Muscle of leg (tissue), 11 donors: ENCODE data around the gene PDE11A. TPM values are rescaled to one million over a fixed set of nuclear protein-coding genes. Genes with fewer than 3 reads are reported as not detected.

ENCODE experiments used
- DNase-seq: peaks from one replicate; pipeline ENCODE4 v3.0.0; 2013
- H3K27ac ChIP-seq: one replicate; pipeline ENCODE4 v1.5.1; 2013; ENCODE audit warnings: mild to moderate bottlenecking, low read length, control low read depth
- H3K27me3 ChIP-seq: one replicate; pipeline ENCODE4 v1.6.1; 2013; ENCODE audit warnings: low read length; ENCODE audit not compliant: control insufficient read depth, insufficient read depth
- H3K36me3 ChIP-seq: one replicate; pipeline ENCODE4 v1.6.1; 2013; ENCODE audit warnings: low read length; ENCODE audit not compliant: control insufficient read depth, insufficient read depth
- H3K4me1 ChIP-seq: one replicate; pipeline ENCODE4 v1.6.1; 2013; ENCODE audit warnings: low read length; ENCODE audit not compliant: control insufficient read depth, insufficient read depth
- H3K4me3 ChIP-seq: one replicate; pipeline ENCODE4 v1.5.1; 2013; ENCODE audit warnings: low read length, control low read depth
- H3K9me3 ChIP-seq: replicated peaks from 2 replicates; pipeline ENCODE4 v1.6.1; 2013; ENCODE audit warnings: low read depth, low read length; ENCODE audit not compliant: control insufficient read depth
- WGBS: methylation state at CpG from one replicate; pipeline ENCODE4 v1.1.5; 2013; ENCODE audit warnings: missing lambda C conversion rate; ENCODE audit not compliant: insufficient coverage; 5-methylcytosine and 5-hydroxymethylcytosine counted together
- polyA plus RNA-seq, 8 donors: library from polyadenylated mRNA; unstranded; fragments of 120-200 nt; gene quantifications; one replicate each; pipeline versions ENCODE4 v1.2.1 to v1.2.3, GENCODE V29; 2013; ENCODE audit warnings: inconsistent platforms in 1 of 8, low replicate concordance in 1 of 8; ENCODE audit not compliant: insufficient read length in 8 of 8, insufficient read depth in 1 of 8
- total RNA-seq: library from RNA; stranded (reverse); fragments of 120-200 nt; gene quantifications from one replicate; pipeline ENCODE4 v1.2.4, GENCODE V29; 2013

The PDE11A gene
- total and polyA plus RNA-seq, 9 donors, result 0.36 to 2.6 (median 0.62) TPM

DNA sequence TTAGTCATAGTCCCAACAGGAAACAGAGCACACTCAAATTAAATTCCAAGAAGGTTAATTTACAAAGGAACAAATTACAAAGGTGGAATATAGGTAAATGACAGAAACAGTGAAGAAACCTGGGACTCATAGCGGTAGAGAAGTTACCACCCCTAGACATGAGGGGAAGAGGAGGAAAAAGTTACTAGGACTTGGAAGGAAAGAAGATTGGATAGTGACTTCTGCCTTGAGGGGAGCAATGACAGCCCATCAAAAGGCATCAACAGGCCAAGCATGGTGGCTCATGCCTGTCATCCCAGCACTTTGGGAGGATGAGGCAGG lies 2.4 kb upstream of the PDE11A start:
- H3K4me1 ChIP-seq, result peaks cover 11% of the 10 kb centered on the region
- H3K4me3 ChIP-seq, result no peak overlapping the region
- no peaks in the 10 kb centered on the region for H3K9me3 ChIP-seq
- 88% methylated on average over 1 of the region's 1 CpG for WGBS
- no peaks in the 10 kb centered on the region for H3K36me3 ChIP-seq
- H3K27me3 ChIP-seq, result peaks cover 20% of the 10 kb centered on the region
- no peak overlapping the region for H3K27ac ChIP-seq
- DNase-seq, result no peak

DNA sequence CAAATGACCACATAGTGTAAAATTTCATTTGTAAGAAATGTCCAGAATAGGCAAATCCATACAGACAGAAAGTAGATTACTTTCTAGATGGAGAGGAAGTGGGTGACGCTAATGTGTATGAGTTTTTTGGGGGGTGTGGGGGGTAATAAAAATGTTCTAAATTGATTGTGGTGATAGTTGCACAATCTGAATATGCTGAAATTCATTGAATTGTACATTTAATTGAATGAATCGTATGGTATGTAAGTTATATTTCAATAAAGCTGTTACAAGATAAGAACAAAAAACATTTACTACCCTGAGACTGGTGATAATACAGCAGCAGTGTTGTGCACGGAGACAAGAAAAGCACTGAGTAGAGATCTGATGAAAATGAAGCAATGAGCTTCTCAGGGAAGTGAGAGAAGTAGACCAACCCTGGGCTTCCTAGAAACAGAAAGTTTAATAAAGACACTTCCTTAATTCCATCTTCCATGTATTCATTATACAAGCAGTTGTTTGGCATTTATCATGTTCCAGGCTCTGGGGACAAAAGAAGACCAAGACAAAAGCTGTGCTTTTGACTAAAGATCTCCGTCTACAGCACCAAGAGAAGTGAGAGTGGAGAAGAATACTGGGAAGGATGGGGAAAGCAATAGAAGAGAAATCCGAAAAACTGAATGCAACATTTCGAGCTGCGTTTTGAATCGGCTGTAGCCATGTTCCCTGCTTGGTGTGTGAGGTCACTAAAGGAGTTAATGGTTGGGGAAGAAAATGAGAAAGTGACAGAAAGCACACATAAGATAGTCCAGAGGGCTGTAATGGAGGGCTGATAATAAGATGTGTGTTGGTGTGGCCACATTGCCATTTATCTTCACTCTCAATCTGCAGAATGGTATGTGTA lies 1.8 kb upstream of the PDE11A start:
- Histone ChIP-seq H3K4me1 (peaks cover 11% of the 10 kb centered on the region), H3K9me3 (no peaks in the 10 kb centered on the region), H3K27ac (no peak overlapping the region), H3K27me3 (peaks cover 20% of the 10 kb centered on the region), H3K4me3 (no peak overlapping the region), H3K36me3 (no peaks in the 10 kb centered on the region)
- no peak for DNase-seq
- WGBS, result 85% methylated on average over 6 of the region's 8 CpGs

- peaks cover 11% of the 10 kb centered on the region for H3K4me1 ChIP-seq
- DNase-seq, result peak; percentile 1
- H3K27me3 ChIP-seq, result peaks cover 20% of the 10 kb centered on the region
- no peak overlapping the region for H3K27ac ChIP-seq
- H3K9me3 ChIP-seq, result no peaks in the 10 kb centered on the region
- no peaks in the 10 kb centered on the region for H3K36me3 ChIP-seq
- 73% methylated on average over 7 of the region's 11 CpGs for WGBS
- H3K4me3 ChIP-seq, result no peak overlapping the region
Measured at GRCh38 chr2:178072000-178072382, 586 bp downstream of the PDE11A start.

- Histone ChIP-seq H3K4me1 (peaks cover 11% of the 10 kb centered on the region), H3K36me3 (no peaks in the 10 kb centered on the region), H3K9me3 (no peaks in the 10 kb centered on the region), H3K27ac (no peak overlapping the region), H3K27me3 (peaks cover 20% of the 10 kb centered on the region), H3K4me3 (no peak overlapping the region)
- DNase-seq, result no peak
- WGBS, result no CpG with 5 or more reads among the region's 2 CpGs
Measured at GRCh38 chr2:178070824-178071223, 1.8 kb downstream of the PDE11A start.

- no peak overlapping the region for H3K27ac ChIP-seq
- no peaks in the 10 kb centered on the region for H3K9me3 ChIP-seq
- WGBS, result 60% methylated on average over 1 of the region's 1 CpG
Measured at GRCh38 chr2:178069551-178069950, 3.0 kb downstream of the PDE11A start.

GRCh38 chr2:178068823-178069454 lies 3.6 kb downstream of the PDE11A start:
- peaks cover 11% of the 10 kb centered on the region for H3K4me1 ChIP-seq
- no peak for DNase-seq
- H3K36me3 ChIP-seq, result no peaks in the 10 kb centered on the region
- peaks cover 20% of the 10 kb centered on the region for H3K27me3 ChIP-seq
- no CpG with 5 or more reads among the region's 1 CpG for WGBS
- H3K27ac ChIP-seq, result no peak overlapping the region
- H3K4me3 ChIP-seq, result no peak overlapping the region
- H3K9me3 ChIP-seq, result no peaks in the 10 kb centered on the region

More at GRCh38 chr2:178069551-178069950, 3.0 kb downstream of the PDE11A start:
- no peak overlapping the region for H3K4me3 ChIP-seq
- DNase-seq, result no peak
- peaks cover 20% of the 10 kb centered on the region for H3K27me3 ChIP-seq
- H3K4me1 ChIP-seq, result peaks cover 11% of the 10 kb centered on the region
- H3K36me3 ChIP-seq, result no peaks in the 10 kb centered on the region

DNA sequence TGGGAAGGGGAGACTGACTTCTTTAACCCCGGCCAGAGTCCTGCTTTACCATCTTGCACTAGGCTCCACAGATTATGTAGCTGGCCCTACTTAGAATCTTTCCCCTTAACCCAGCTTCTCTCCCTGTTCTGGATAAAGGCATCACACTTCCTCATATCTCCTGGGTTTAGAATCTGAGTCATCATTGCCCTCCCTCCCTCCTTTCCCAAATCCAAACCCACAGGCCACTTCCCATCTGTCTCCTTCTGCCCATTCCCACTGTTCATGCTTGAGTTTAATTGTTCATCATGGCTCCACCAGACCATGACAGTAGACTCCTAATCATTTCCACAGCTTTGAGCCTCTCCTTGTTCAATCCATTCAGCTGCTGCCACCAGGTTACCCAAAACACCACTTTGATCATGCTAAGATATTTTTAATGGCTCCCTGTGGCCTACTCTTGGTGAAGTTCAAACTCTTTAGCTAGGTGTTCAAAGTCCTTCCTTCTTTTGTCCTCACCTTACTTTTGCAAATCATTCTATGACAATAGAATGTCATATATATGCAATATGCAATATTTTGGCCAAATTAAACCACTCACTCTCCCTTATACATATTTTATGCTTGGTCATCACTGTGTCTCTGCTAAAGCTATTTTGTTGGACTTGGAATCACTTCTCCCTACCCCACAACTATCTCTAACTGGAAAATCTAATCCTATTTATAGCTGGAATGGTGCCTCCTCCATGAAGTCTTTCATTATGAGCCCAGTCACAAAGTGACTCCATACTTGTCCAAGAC lies 5.5 kb downstream of the PDE11A start:
- WGBS, result 80% methylated on average over 1 of the region's 1 CpG
- Histone ChIP-seq H3K36me3 (no peaks in the 10 kb centered on the region), H3K4me3 (no peak overlapping the region), H3K9me3 (no peaks in the 10 kb centered on the region), H3K27ac (no peak overlapping the region), H3K27me3 (peaks cover 9% of the 10 kb centered on the region), H3K4me1 (no peaks in the 10 kb centered on the region)
- DNase-seq, result no peak

DNA sequence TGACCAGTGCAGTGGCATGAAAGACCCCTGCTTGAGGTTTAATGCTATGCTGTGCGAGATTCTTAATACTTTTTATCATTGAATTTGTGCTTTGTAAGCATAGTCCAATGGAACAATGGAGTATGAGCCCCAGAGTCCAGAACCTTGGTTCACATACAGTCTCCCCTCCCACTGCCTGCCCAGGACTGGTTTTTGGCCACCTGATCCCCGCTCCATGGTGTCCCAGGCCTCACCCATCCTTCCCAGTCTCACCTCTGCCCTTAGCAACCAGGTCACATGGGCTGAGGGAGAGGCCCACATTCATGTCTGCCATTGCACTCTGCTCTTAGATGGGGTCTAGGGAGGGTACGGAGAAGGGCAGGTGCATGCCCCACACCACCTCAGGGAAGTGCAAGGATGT lies 6.3 kb downstream of the PDE11A start:
- Histone ChIP-seq H3K27me3 (peaks cover 1% of the 10 kb centered on the region), H3K27ac (no peak overlapping the region), H3K4me1 (no peaks in the 10 kb centered on the region), H3K9me3 (no peaks in the 10 kb centered on the region), H3K4me3 (no peak overlapping the region), H3K36me3 (no peaks in the 10 kb centered on the region)
- no peak for DNase-seq
- 80% methylated on average over 1 of the region's 3 CpGs for WGBS

GRCh38 chr2:178059681-178060080 lies 12.9 kb downstream of the PDE11A start:
- no peaks in the 10 kb centered on the region for H3K36me3 ChIP-seq

DNA sequence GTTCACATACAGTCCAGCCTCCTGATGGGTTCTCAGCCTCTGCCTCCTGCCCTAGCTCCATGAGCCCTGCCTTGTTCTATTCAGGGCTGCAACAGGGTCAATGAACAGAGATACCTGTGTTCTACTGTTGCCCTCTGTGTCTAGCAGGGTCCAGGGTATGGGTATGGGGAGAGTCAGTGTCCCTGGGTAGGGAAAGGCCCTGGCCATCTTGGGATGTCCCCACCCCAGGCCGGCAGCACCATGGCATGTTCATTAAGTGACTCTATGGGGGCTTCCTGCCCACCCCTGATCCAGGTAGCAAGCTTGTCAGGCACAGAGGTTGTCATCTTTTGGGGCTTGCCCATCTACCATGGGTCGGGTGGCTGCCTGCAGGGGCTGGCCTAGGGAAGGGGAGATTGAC lies 13.5 kb downstream of the PDE11A start:
- H3K27me3 ChIP-seq, result no peaks in the 10 kb centered on the region
- H3K27ac ChIP-seq, result no peak overlapping the region
- H3K36me3 ChIP-seq, result no peaks in the 10 kb centered on the region
- H3K9me3 ChIP-seq, result no peaks in the 10 kb centered on the region
- DNase-seq, result no peak
- H3K4me3 ChIP-seq, result no peak overlapping the region
- no peaks in the 10 kb centered on the region for H3K4me1 ChIP-seq
- 67% methylated on average over 1 of the region's 2 CpGs for whole genome bisulfite sequencing

More at GRCh38 chr2:178059681-178060080, 12.9 kb downstream of the PDE11A start:
- no peak for DNase-seq
- H3K4me1 ChIP-seq, result no peaks in the 10 kb centered on the region
- H3K4me3 ChIP-seq, result no peak overlapping the region
- no peaks in the 10 kb centered on the region for H3K9me3 ChIP-seq
- 27% methylated on average over 2 of the region's 2 CpGs for WGBS
- H3K27ac ChIP-seq, result no peak overlapping the region
- H3K27me3 ChIP-seq, result no peaks in the 10 kb centered on the region
